Coronary artery (tissue), 2 donors: ENCODE results near the gene CHD5.

Source experiments
- DNase-seq: peaks from one replicate; pipeline ENCODE4 v3.0.0-alpha.2; 2017; ENCODE audit warnings: low spot score
- H3K27ac ChIP-seq, 2 donors: fragments of 200-600 bp; sonication (generic); one replicate each; pipeline ENCODE4 v1.5.1; 2016 to 2019
- H3K4me3 ChIP-seq: fragments of 200-600 bp; sonication (generic); 2 replicates; pipeline ENCODE4 v1.5.1; 2016; ENCODE audit warnings: mild to moderate bottlenecking, moderate library complexity
- TF ChIP-seq, protein P1 (sequence below): fragments of 200-600 bp; sonication (generic); IDR thresholded peaks from one replicate; pipeline ENCODE4 v1.5.1; 2019; ENCODE audit warnings: antibody characterized with exemption

CHD5 gene

DNA sequence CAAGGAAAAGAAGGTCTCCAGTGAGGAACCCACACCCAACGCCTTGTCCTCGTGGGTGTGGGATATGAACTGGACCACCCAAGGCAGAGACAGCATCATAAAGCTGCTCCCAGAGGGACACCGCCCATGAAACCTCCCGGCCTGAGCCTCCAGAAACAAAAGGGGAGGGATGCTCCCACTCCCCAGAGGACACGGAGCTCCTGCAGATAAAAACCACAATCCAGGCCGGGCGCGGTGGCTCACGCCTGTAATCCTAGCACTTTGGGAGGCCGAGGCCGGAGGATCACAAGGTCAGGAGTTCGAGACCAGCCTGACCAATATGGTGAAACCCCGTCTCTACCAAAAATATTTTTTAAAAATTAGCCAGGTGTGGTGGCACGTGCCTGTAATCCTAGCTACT, 66.4 kb downstream of the CHD5 start:
- Histone ChIP-seq H3K27ac (no peak overlapping the region), H3K4me3 (no peak overlapping the region)
- no peak for DNase-seq
- TF ChIP-seq, protein P1, sequence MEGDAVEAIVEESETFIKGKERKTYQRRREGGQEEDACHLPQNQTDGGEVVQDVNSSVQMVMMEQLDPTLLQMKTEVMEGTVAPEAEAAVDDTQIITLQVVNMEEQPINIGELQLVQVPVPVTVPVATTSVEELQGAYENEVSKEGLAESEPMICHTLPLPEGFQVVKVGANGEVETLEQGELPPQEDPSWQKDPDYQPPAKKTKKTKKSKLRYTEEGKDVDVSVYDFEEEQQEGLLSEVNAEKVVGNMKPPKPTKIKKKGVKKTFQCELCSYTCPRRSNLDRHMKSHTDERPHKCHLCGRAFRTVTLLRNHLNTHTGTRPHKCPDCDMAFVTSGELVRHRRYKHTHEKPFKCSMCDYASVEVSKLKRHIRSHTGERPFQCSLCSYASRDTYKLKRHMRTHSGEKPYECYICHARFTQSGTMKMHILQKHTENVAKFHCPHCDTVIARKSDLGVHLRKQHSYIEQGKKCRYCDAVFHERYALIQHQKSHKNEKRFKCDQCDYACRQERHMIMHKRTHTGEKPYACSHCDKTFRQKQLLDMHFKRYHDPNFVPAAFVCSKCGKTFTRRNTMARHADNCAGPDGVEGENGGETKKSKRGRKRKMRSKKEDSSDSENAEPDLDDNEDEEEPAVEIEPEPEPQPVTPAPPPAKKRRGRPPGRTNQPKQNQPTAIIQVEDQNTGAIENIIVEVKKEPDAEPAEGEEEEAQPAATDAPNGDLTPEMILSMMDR: no peak

DNA sequence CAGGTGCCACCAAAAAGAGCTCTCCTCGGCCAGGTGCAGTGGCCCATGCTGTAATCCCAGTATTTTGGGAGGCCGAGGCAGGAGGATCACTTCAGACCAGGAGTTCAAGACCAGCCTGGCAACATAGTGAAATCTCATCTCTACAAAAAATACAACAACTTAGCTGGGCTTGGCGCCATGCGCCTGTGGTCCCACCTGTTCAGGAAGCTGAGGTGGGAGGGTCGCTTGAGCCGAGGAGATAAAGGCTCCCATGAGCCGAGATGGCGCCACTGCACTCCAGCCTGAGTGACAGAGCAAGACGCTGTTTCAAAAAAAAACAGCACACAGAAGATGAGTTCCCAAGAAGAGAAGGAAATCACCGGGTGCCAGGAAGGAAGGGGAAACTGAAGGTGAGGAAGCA, 67.0 kb downstream of the CHD5 start:
- TF ChIP-seq, protein P1: no peak
- Histone ChIP-seq H3K4me3 (no peak overlapping the region), H3K27ac (no peak overlapping the region)
- DNase-seq: no peak

DNA sequence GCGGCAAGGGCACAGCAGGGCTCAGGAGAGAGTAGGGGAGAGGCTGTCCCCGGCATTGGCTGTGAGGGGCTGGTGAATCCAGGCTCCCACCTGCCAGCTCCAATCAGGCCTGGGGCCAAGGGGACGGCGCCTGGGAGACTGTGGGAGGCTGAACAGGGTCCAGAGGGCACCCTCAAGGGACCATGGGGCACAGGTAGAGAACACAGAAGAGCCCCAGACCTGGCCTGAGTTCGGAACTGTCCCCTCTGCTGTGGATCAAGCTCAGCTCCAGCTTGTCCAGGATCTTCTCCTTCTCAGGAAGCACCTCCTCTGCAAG, 67.5 kb downstream of the CHD5 start:
- DNase-seq: no peak
- Histone ChIP-seq H3K4me3 (no peak overlapping the region), H3K27ac (no peak overlapping the region)
- TF ChIP-seq, protein P1: no peak

DNA sequence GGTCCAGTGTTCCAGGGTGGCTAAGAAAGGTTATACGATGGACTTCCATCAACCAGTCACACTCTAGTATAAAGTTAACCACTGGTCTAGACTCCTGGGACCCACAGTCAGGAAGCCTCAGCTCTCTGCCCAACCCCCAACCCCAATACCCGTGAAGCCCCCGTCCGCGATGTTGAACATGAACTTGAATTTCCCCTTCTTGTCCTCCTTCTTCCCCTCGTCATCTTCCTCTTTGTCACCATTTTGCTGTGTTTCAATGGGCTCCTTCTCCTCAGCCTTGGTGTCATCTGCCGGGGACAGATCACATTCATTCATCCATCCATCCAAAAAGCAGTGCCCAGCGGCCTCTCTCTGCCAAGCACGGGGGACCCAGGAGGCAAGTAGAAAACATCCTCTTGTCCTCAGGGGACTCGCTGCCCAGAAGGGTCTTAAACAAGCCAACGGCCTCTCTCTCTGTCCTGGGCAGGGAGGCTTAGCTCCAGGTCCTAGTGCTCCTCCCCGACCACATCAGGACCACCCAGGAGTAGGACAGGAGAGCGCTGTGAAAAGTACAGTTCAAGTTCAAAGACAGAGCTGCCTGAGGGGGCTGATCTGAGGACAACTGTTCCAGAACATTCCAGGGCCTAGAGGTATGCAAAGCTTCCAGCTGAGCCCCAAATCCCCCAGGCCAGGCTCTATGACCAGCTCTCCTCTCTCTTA, 68.0 kb downstream of the CHD5 start:
- no peak for DNase-seq
- H3K27ac ChIP-seq: no peak overlapping the region
- H3K4me3 ChIP-seq: no peak overlapping the region
- TF ChIP-seq, protein P1: no peak

DNA sequence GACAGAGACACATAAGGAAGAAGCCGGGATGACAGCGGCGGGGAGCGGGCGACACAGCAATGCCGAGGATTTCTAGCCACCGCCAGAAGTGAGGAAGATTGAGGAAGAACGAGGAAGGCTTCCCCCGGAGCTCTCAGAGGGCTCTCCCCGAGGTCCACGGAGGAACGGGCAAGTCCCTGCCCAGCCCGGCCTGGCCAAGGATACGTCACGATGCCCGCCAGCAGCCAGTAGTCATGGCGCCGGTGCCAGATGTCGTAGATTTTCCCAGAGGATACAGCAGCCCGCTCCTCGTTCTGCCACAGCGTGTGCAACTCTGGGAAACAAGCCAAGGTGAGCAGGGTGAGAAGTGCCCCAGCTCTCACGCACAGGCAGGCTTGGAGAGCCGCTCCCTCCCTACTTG, 68.5 kb downstream of the CHD5 start:
- Histone ChIP-seq H3K27ac (no peak overlapping the region), H3K4me3 (no peak overlapping the region)
- no peak for DNase-seq
- TF ChIP-seq, protein P1: no peak

DNA sequence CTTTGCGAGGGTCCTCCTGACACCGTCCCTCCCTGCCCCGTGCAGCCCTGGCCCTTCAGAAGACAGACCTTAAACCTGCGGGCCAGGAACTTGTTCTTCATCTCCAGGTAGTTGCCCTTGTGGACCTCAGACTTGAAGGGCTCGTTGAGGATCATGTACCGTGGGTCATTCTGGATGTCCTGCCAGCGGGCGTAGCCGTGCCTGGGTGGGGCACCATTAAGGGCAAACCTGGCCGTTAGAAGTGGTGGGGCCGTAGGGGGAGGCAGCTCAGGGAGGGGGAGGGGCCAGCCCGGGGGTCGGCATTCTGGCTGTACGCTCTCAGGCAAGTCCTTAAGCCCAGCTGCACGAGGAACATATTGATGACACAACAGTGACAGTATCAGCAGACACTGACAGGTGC, 69.8 kb downstream of the CHD5 start:
- H3K4me3 ChIP-seq: no peak overlapping the region
- no peak overlapping the region for H3K27ac ChIP-seq
- TF ChIP-seq, protein P1: no peak
- DNase-seq: no peak

DNA sequence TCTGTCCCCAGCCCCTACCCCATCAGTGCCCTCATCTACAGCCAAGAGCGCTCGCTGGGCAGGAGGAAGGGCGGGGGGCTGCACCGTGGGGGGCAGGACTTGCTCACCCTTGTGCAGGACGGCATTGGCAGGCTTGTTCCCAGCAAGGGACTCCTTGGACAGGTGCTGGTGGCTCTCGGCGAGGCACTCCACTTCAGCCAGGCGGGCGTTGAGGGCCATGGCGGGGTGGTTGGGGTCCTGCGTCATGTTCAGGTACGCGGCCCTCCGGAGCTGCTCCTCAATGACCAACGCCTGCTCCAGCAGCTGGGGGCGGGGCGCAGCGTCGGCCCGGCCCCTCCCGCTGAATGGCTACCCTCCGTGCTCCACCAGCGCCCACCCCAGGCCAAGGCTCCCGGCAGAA, 70.4 kb downstream of the CHD5 start:
- TF ChIP-seq, protein P1: no peak
- no peak for DNase-seq
- Histone ChIP-seq H3K27ac (no peak overlapping the region), H3K4me3 (no peak overlapping the region)
